GM23338 (cell line): ENCODE results near the gene IL12RB1. TPM values are rescaled to one million over a fixed set of nuclear protein-coding genes. Genes with fewer than 3 reads are reported as not detected.

Experiments used
- ATAC-seq: fragments of 200-7000 bp; cut with Tn5 transposase; 3 replicates; pipeline ENCODE4 v1.9.1; 2020
- DNase-seq: peaks from one replicate; pipeline ENCODE4 v3.0.0-alpha.2; 2015; ENCODE audit warnings: low spot score
- H2AFZ ChIP-seq: fragments of 200-600 bp; sonication (generic); 2 replicates; pipeline ENCODE4 v1.8.0; 2016; ENCODE audit warnings: antibody characterized with exemption, mild to moderate bottlenecking, moderate library complexity
- H3F3A ChIP-seq: fragments of 200-600 bp; sonication (generic); replicated peaks from 2 replicates; pipeline ENCODE4 v1.8.0; 2017; ENCODE audit warnings: antibody characterized with exemption, mixed run types, low read depth
- H3K27ac ChIP-seq: fragments of 200-600 bp; sonication (generic); 2 replicates; pipeline ENCODE4 v1.6.1; 2016; ENCODE audit warnings: low read depth
- H3K27me3 ChIP-seq: fragments of 200-600 bp; sonication (generic); 2 replicates; pipeline ENCODE4 v1.8.0; 2016; ENCODE audit warnings: mild to moderate bottlenecking, mixed run types, moderate library complexity; ENCODE audit not compliant: insufficient read depth
- H3K36me3 ChIP-seq: fragments of 200-600 bp; sonication (generic); 2 replicates; pipeline ENCODE4 v1.8.0; 2016; ENCODE audit warnings: mild to moderate bottlenecking; ENCODE audit not compliant: insufficient read depth
- H3K4me1 ChIP-seq: fragments of 200-600 bp; sonication (generic); 2 replicates; pipeline ENCODE4 v1.8.0; 2016; ENCODE audit warnings: mild to moderate bottlenecking, moderate library complexity; ENCODE audit not compliant: insufficient read depth
- H3K4me2 ChIP-seq: fragments of 200-600 bp; sonication (generic); 2 replicates; pipeline ENCODE4 v1.7.1; 2017; ENCODE audit warnings: mixed run types
- H3K4me3 ChIP-seq: fragments of 200-600 bp; sonication (generic); 2 replicates; pipeline ENCODE4 v1.6.1; 2016; ENCODE audit warnings: mixed run types
- H3K79me2 ChIP-seq: fragments of 200-600 bp; sonication (generic); replicated peaks from 2 replicates; pipeline ENCODE4 v1.8.0; 2017; ENCODE audit warnings: mild to moderate bottlenecking; ENCODE audit not compliant: insufficient read depth
- H3K9me2 ChIP-seq: fragments of 200-600 bp; sonication (generic); 2 replicates; pipeline ENCODE4 v1.8.0; 2017; ENCODE audit not compliant: insufficient read depth
- H4K20me1 ChIP-seq: fragments of 200-600 bp; sonication (generic); replicated peaks from 2 replicates; pipeline ENCODE4 v1.8.0; 2017; ENCODE audit warnings: mild to moderate bottlenecking; ENCODE audit not compliant: insufficient read depth
- H3K27ac Mint-ChIP-seq: 2 replicates; pipeline ENCODE4 v1.8.0; 2020; ENCODE audit warnings: inconsistent platforms, mild to moderate bottlenecking, moderate library complexity, mixed read lengths
- H3K27me3 Mint-ChIP-seq: 3 replicates; pipeline ENCODE4 v1.8.0; 2022; ENCODE audit warnings: low read depth, mild to moderate bottlenecking, moderate library complexity, mixed read lengths, inconsistent platforms; ENCODE audit not compliant: insufficient read depth, poor library complexity
- H3K36me3 Mint-ChIP-seq: 3 replicates; pipeline ENCODE4 v1.8.0; 2021; ENCODE audit warnings: low read depth, mild to moderate bottlenecking, inconsistent platforms, moderate library complexity, mixed read lengths
- H3K4me1 Mint-ChIP-seq: 3 replicates; pipeline ENCODE4 v1.8.0; 2020; ENCODE audit warnings: mild to moderate bottlenecking, inconsistent platforms, mixed read lengths
- H3K4me3 Mint-ChIP-seq: 3 replicates; pipeline ENCODE4 v1.8.0; 2021; ENCODE audit warnings: moderate library complexity, mild to moderate bottlenecking, inconsistent platforms, mixed read lengths
- H3K9me3 Mint-ChIP-seq: 3 replicates; pipeline ENCODE4 v1.8.0; 2020; ENCODE audit warnings: moderate library complexity, mild to moderate bottlenecking, inconsistent platforms, mixed read lengths
- CREB1 ChIP-seq: fragments of 250-450 bp; sonication (Bioruptor Pico); IDR thresholded peaks from 2 replicates; pipeline ENCODE4 v1.5.0; 2020; ENCODE audit warnings: low read depth, mild to moderate bottlenecking, moderate library complexity
- CTCF ChIP-seq, 2 experiments: fragments of 200-600 bp in 1 of 2; sonication (generic) in 1 of 2; conservative IDR thresholded peaks; 2 replicates each; pipeline versions ENCODE4 v1.5.1 to v1.6.1; 2016 to 2017; ENCODE audit warnings: antibody characterized with exemption in 2 of 2, low read depth in 2 of 2, mild to moderate bottlenecking in 2 of 2, moderate library complexity in 1 of 2
- ETS1 ChIP-seq: IDR thresholded peaks from 2 replicates; pipeline ENCODE4 v1.6.1; 2016; ENCODE audit warnings: antibody characterized with exemption
- EZH2 ChIP-seq: fragments of 200-600 bp; sonication (generic); IDR thresholded peaks from one replicate; pipeline ENCODE4 v1.8.0; 2017; ENCODE audit warnings: antibody characterized with exemption, mild to moderate bottlenecking, low read depth; ENCODE audit not compliant: unreplicated experiment
- NANOG ChIP-seq: IDR thresholded peaks from 2 replicates; pipeline ENCODE4 v1.6.1; 2016; ENCODE audit warnings: antibody characterized with exemption, borderline replicate concordance
- REST ChIP-seq: IDR thresholded peaks from one replicate; pipeline ENCODE4 v1.6.1; 2018; ENCODE audit warnings: antibody characterized with exemption; ENCODE audit not compliant: unreplicated experiment
- ZNF114 ChIP-seq: fragments of 250-450 bp; sonication (Bioruptor Pico); IDR thresholded peaks from 2 replicates; pipeline ENCODE4 v1.5.0; 2020; ENCODE audit warnings: mild to moderate bottlenecking, moderate library complexity
- ZNF331 ChIP-seq: fragments of 250-450 bp; sonication (Bioruptor Pico); IDR thresholded peaks from 2 replicates; pipeline ENCODE4 v1.5.0; 2020; ENCODE audit warnings: low read depth, mild to moderate bottlenecking, moderate library complexity
- ZNF462 ChIP-seq: fragments of 250-450 bp; sonication (Bioruptor Pico); IDR thresholded peaks from 2 replicates; pipeline ENCODE4 v1.5.0; 2020; ENCODE audit warnings: mild to moderate bottlenecking, moderate library complexity
- long read RNA-seq: library from polyadenylated mRNA; unstranded; transcript quantifications from one replicate; pipeline ENCODE4 v2.0.0, GENCODE V29; 2020; ENCODE audit not compliant: unreplicated experiment
- polyA plus RNA-seq: library from polyadenylated mRNA; unstranded; fragments of >200 nt; fragmentation: Nextera tagmentation; extraction: Ambion mirVana; gene quantifications from 2 replicates; pipeline ENCODE4 v1.2.1, GENCODE V29; 2016
- total RNA-seq: library from RNA; depleted of rRNA; stranded (reverse); fragments of >200 nt; shearing (Covaris generic); gene quantifications from 2 replicates; pipeline ENCODE4 v1.2.3, GENCODE V29; 2014; rRNA removed

The IL12RB1 gene
- total RNA-seq (not detected in 2 replicates), polyA plus RNA-seq (not detected in 2 replicates)
- long read RNA-seq: 0 reads

GRCh38 chr19:18086590-18087138, at the start of gene IL12RB1:
TSS of gene IL12RB1 (minus strand) at chr19:18086934. CDS start at chr19:18086823, 111 bp downstream.
- Histone ChIP-seq H3K27ac (no peak within 1 kb of the TSS), H3K79me2 (no peaks in the 10 kb centered on the region), H3K27me3 (no peaks in the 10 kb centered on the region), H3K4me1 (no peaks in the 10 kb centered on the region), H3K4me3 (no peak within 1 kb of the TSS), H3K9me2 (peaks cover 3% of the 10 kb centered on the region; the same call in 1 of the 2 replicates), H3K36me3 (no peaks in the 10 kb centered on the region), H3K4me2 (no peak within 1 kb of the TSS), H2AFZ (no peak within 1 kb of the TSS; the same call in 1 of the 2 replicates), H3F3A (no peaks in the 10 kb centered on the region), H4K20me1 (no peaks in the 10 kb centered on the region; the same call in 1 of the 2 replicates)
- Mint-ChIP-seq H3K27ac (no peak within 1 kb of the TSS), H3K4me1 (no peaks in the 10 kb centered on the region), H3K36me3 (no peaks in the 10 kb centered on the region; the same call in 2 of the 3 replicates), H3K27me3 (peaks cover 11% of the 10 kb centered on the region), H3K9me3 (no peaks in the 10 kb centered on the region; the same call in 2 of the 3 replicates), H3K4me3 (no peak within 1 kb of the TSS)
- TF ChIP-seq ZNF462 (no peak), NANOG (no peak), CTCF (conservative IDR thresholded peaks at IDR 0.05; ENCODE audit: low read depth in 2 of 2) (no peak), ZNF114 (CRISPR knock-in tag) (no peak), ETS1 (no peak), CREB1 (CRISPR knock-in tag) (no peak), EZH2 (no peak), ZNF331 (CRISPR knock-in tag) (no peak), REST (no peak)
- no peak for ATAC-seq
- no peak for DNase-seq
